Lower leg skin (tissue), 4 donors: ENCODE results near the gene ALLC. TPM values are rescaled to one million over a fixed set of nuclear protein-coding genes. Genes with fewer than 3 reads are reported as not detected.

ENCODE experiments used
- DNase-seq, 2 donors: peaks; one replicate each; pipeline ENCODE4 v3.0.0-alpha.2; 2019; ENCODE audit warnings: low spot score in 2 of 2
- H3K4me3 ChIP-seq: fragments of 200-600 bp; sonication (generic); 2 replicates; pipeline ENCODE4 v1.5.1; 2017; ENCODE audit warnings: mild to moderate bottlenecking, low read depth; ENCODE audit not compliant: poor library complexity, severe bottlenecking
- POLR2A ChIP-seq, 2 donors: fragments of 450-650 bp; IDR thresholded peaks; one replicate each; pipeline ENCODE4 v1.6.1; 2016 to 2017; ENCODE audit warnings: antibody characterized with exemption in 2 of 2, mild to moderate bottlenecking in 1 of 2, moderate library complexity in 1 of 2
- WGBS, 2 donors: methylation state at CpG; one replicate each; pipeline ENCODE4 v1.1.5; 2018; 5-methylcytosine and 5-hydroxymethylcytosine counted together
- intact Hi-C: fragments of 100-400 bp; cut with DNase I; formaldehyde crosslinking; loops from one replicate; pipeline ENCODE4 v1.15.0; 2023; ENCODE audit warnings: low total_unique reads
- total RNA-seq, 4 donors: library from RNA; depleted of rRNA; stranded (reverse); fragments of >200 nt; gene quantifications; one replicate each; pipeline ENCODE4 v1.1.0, GENCODE V29; 2016
- TF ChIP-seq, protein P1 (sequence below), 3 donors: fragments of 450-650 bp; IDR thresholded peaks; one replicate each; pipeline ENCODE4 v1.5.1; 2016; ENCODE audit warnings: antibody characterized with exemption in 3 of 3, mild to moderate bottlenecking in 3 of 3, moderate library complexity in 2 of 3

ALLC gene
- total RNA-seq, 4 donors from 2014 or later: 0.23 to 1.1 TPM; not detected in 2

DNA sequence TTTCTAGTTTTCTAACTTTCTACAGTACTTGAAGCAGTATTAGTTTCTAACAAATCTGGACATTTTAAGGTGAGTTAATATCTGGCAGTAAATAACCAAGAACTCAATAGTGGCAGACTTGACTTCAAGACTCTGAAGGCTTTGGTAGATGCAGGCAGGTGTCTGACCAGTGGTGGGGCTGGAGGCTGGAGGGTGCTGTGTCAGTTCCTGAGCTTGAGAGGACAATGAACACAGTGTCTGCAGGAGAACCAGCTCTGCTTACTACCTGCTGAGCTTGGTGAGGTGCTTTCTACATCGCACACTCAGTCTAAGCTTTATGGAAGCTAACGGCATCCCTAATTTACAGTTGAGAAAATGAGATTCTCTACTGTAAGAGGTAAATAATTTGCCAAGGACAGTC, 21.2 kb downstream of the ALLC start:
- intact Hi-C loops: no loop called here
- WGBS, 2 donors: 96% methylated on average over 2 of the region's 2 CpGs
- DNase-seq: no peak
- no peak overlapping the region for H3K4me3 ChIP-seq
- TF ChIP-seq, protein P1, sequence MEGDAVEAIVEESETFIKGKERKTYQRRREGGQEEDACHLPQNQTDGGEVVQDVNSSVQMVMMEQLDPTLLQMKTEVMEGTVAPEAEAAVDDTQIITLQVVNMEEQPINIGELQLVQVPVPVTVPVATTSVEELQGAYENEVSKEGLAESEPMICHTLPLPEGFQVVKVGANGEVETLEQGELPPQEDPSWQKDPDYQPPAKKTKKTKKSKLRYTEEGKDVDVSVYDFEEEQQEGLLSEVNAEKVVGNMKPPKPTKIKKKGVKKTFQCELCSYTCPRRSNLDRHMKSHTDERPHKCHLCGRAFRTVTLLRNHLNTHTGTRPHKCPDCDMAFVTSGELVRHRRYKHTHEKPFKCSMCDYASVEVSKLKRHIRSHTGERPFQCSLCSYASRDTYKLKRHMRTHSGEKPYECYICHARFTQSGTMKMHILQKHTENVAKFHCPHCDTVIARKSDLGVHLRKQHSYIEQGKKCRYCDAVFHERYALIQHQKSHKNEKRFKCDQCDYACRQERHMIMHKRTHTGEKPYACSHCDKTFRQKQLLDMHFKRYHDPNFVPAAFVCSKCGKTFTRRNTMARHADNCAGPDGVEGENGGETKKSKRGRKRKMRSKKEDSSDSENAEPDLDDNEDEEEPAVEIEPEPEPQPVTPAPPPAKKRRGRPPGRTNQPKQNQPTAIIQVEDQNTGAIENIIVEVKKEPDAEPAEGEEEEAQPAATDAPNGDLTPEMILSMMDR (IDR thresholded peaks at IDR 0.05): no peak
- TF ChIP-seq POLR2A (IDR thresholded peaks at IDR 0.05): no peak

DNA sequence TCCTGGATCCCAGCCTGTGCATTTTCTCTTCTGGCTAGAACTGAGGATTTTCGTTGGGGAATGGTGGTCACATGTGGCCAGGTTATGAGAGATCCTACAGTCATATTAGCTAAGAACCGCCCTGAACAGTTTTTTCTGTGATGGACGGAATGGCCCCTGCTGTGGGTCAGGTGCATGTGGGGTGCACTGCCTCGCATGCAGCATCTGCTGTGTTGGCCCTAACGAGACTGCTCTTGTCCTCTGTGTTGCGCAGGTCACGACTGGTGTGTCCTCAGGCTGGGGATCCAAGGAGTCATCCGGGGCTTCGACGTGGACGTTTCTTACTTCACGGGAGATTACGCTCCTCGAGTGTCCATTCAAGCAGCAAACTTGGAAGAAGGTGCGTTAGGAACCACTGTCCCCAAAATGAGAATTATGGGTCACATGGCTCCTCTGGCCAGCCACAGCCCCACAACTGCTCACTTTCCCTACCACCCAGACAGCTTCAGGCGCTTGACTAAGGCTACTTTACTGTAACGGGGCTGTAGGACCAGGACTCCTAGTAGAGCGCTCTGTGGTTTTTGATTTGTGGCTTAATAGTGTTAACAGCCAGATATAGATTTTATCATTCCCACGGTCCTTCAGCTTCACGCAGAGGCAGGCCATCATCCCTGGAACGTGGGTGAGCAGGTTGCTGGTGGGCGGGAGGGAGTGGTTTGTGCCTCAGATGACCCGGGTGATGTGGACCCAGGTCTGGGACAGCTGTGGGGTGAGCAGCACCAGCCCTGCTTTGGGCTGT, 21.8 kb downstream of the ALLC start:
- intact Hi-C loops: no loop called here
- TF ChIP-seq, protein P1 (IDR thresholded peaks at IDR 0.05): no peak
- no peak for TF ChIP-seq POLR2A (IDR thresholded peaks at IDR 0.05)
- DNase-seq: no peak
- H3K4me3 ChIP-seq: no peak overlapping the region
- 84% methylated on average over 23 of the region's 23 CpGs for WGBS, 2 donors

DNA sequence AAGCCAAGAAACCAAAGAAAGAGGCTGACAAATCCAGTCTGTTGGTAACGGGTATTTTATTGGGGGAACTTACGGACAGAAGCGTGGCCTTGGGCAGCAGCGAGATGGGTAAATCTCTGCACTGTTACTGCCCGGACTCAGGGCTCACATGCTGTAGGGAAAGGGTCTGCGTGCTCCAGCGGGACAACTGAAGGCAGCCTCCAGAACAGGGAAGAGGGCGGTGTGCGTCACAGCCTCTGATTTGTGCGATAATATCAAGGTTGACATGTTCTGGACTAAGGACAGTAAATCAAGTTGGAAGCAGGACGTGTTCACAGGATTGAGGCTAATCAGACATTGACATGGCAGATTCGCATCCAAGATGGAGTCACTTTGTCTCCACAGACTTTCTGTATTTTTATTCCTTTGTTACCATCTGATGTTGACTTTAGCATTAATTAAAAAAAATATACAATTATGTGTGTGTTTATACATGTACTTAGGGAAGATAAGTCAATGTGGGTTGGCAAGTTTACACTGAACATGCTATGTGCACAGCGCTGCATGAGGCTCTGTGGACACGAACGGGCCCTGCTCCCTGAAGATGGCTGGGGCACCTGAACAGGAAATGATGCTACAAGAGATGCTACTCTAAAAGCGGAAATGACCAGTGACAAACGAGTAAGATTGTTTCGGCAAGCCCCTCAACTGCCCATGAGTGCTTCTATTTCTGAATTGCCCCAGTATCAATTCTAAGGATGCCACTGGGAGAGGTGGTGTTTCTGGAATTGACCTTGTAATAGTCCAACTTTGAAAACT, 22.7 kb downstream of the ALLC start:
- 90 to 91% methylated on average over 18 of the region's 18 CpGs for WGBS, 2 donors
- DNase-seq: no peak
- no peak for TF ChIP-seq POLR2A (IDR thresholded peaks at IDR 0.05)
- TF ChIP-seq, protein P1 (IDR thresholded peaks at IDR 0.05): no peak
- H3K4me3 ChIP-seq: no peak overlapping the region
- intact Hi-C loops: no loop called here

DNA sequence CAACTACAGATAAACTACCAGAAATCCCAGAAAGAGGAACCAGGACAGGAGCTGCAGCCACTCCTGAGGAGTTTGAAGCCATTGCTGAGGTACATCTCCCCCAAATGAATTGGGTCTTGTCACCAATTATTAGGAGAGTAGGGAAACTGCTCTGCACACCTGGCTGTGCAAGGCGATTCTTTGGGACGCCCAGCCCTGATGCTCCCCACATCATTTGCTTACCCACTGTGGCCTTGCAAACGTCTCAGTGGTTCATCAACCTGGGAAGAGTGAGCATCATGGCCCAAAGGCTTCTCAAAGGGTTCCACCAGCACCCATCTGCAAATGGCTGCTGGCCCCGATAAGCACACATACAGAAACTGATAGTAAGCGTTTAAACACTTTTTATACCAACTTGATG, 23.6 kb downstream of the ALLC start:
- WGBS, 2 donors: 83 to 84% methylated on average over 5 of the region's 5 CpGs
- intact Hi-C loops: no loop called here
- no peak for DNase-seq
- H3K4me3 ChIP-seq: no peak overlapping the region
- no peak for TF ChIP-seq POLR2A (IDR thresholded peaks at IDR 0.05)
- TF ChIP-seq, protein P1 (IDR thresholded peaks at IDR 0.05): no peak

DNA sequence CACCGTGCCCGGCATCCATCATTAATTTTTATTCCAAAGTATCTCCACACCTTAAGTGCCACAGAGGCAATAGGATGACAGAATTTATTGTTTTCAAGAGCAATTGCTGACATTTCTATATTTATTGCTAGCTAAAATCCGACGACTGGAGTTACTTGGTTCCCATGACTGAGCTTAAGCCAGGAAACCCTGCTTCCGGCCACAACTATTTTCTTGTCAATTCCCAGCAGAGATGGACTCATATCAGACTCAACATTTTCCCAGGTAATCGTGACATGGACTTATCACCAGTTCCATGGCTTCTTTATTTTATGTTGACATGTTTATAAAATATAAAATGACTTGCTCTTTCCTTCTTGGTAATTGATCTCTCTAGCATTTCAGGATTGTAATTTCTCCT, 24.8 kb downstream of the ALLC start:
- intact Hi-C loops: no loop called here
- DNase-seq: no peak

More for the DNA sequence above, 24.8 kb downstream of the ALLC start:
- 61 to 67% methylated on average over 6 of the region's 6 CpGs for WGBS, 2 donors
- H3K4me3 ChIP-seq: no peak overlapping the region
- no peak for TF ChIP-seq POLR2A (IDR thresholded peaks at IDR 0.05)
- TF ChIP-seq, protein P1 (IDR thresholded peaks at IDR 0.05): no peak
